Measurements from ENCODE around the gene KLF13.

Gene KLF13

DNA sequence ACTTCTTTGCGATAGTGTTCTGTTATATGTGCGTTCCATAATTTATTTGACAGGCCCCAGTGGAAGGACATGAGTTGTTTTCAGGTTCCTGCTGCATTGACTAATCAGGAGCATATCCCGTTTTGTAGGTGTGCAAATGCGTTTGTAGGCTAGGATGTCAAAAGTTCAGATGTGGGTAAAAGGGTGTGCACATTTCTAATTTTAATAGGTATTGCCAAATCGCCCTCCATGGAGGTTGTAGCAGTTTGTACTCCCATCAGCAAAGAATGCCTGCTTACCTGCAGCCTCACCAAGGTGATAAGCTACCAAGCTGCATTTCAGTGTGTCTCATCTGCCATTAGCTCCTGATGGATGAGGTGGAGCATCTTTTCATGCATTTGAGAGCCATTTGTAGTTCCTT, 36.3 kb downstream of the KLF13 start:
- DNase-seq (ENCODE audit: low read depth): no peak

GRCh38 chr15:31364301-31365031, 37.8 kb downstream of the KLF13 start:
- DNase-seq (ENCODE audit: low read depth): no peak

DNA sequence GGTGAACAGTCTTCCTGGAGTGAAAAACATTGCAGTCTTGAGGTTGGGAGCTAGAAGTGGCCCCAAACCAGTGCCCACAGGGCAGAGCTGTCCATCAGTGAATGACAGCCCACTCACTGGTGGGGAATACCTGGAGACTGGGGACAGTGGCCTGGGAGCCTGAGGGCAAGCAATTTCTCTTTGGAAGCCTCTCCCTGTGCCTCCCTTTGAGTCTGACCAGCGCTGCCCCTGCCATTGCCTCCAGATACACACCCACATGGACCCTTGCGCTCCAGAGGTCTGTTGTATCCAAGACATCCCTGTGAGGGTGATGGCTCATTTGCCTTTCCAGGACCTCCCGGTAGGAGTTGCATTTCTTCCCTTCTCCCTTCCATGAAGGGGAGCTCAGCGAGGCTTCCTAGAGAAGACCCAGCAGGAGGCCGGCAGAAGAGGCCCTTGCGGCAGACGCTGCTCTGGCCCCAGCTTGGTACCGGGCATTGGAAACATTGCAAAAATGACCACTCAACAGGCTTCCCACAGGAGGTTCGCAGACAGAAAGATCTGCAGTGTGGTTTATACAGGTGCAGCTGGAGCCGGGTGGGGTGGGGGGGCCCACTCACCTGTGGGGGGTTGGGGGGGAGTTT, 38.5 kb downstream of the KLF13 start:
- no peak for DNase-seq (ENCODE audit: low read depth)

DNA sequence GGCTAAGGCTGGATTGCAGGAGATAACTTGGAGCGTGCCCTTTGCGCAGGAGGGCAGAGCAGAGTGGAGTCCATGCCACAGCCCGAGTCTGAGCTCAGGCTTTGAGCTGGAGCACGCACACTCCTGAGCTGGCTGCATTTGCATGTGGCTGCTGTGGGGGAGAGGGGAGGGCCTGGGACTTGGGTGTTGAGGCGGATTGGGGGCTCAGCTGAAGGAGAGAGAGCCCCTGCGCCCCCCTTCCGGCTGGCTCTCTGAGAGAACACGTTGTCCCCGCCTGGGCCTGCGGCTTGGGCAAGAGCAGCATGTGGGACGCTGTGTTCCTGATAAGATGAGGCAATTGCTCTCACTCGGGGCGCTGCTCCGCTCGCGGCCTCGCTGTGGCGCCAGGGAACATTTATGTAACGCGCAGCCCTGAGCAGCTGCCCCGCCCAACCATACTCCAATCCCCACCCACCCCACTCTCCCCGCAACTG, 39.1 kb downstream of the KLF13 start:
- peak; percentile 69 for DNase-seq (ENCODE audit: low read depth)

- no peak for DNase-seq (ENCODE audit: low read depth)
Measured at GRCh38 chr15:31366169-31366734, 39.6 kb downstream of the KLF13 start.

DNA sequence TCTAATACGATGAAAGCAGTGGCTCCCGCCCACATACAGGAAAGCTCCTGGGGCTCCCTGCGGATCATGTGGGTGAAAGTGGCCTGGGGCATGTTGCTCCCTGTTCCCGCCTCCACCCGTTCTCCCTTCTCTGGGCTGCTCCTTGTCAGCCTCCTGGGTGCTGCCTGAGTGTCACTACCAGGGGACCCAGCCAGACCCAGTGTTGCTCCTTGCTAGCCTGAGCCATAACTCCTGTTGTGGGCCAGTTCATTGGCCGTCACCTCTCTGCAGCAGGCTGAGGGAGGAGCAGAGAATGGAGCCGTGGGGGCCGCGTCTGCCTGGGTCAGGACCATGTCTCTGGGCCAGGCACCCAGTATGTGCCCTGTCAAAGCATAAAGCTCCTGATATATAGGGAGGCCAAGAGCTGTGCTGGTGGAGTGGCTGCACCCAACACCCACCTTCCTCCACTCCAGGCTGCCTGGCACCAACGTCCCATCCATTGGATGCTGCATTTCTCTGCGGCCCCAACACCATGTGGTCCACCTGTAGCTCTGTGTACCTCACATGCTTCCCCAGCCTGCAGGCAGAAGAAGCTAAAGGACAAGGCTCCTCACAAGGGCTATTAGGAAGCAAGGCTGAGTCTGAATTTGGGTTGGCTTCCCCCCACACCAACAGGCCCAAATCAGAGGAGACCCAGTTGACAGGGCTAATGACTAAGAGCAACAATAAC, 40.5 kb downstream of the KLF13 start:
- no peak for DNase-seq (ENCODE audit: low read depth)

GRCh38 chr15:31367730-31368344, 41.2 kb downstream of the KLF13 start:
- DNase-seq (ENCODE audit: low read depth): no peak

DNA sequence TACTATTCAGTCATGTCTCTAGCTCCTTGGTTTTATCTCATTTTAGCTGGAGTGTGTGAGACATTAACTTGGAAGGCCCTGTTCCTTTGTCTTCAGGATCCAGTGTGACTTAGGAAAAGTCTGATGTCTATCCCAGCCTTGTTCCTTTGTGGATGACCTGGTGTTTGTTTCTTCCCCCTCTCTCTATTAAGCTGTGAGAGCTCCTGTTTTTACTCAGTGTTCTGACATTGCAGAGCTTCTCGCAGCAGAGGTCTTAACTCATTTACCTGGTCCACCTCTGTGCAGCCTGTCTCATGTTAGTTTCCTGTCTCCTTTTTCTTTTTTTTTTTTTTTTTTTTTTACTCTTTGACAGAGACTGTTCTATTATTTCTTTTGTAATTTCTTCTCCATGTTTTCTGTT, 43.1 kb downstream of the KLF13 start:
- DNase-seq (ENCODE audit: low read depth): no peak

GRCh38 chr15:31371520-31372240, 45.0 kb downstream of the KLF13 start:
- no peak for DNase-seq (ENCODE audit: low read depth)

- DNase-seq (ENCODE audit: low read depth): no peak
Measured at GRCh38 chr15:31372635-31373091, 46.0 kb downstream of the KLF13 start.

- DNase-seq (ENCODE audit: low read depth): no peak
Measured at GRCh38 chr15:31373096-31373865, 46.6 kb downstream of the KLF13 start.

DNA sequence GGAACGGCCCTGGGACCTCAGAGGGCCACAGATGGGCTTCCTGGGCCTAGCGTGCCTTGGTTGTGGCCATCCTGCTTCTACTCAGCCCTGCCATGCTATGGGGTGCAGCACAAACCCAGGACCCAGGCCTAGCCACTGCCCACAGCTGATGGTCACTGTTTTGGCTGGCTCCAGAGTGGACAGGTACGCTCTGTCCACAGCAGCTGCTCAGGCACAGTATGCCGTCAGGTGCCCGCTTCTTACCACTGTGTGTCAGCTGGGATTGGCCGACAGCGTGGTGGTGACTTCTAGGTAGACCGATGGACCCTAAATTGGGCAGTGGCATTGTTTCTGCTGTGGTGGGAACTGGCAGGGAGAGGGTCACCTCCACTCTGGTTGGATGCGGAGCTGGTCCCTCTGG, 47.3 kb downstream of the KLF13 start:
- DNase-seq (ENCODE audit: low read depth): no peak

DNA sequence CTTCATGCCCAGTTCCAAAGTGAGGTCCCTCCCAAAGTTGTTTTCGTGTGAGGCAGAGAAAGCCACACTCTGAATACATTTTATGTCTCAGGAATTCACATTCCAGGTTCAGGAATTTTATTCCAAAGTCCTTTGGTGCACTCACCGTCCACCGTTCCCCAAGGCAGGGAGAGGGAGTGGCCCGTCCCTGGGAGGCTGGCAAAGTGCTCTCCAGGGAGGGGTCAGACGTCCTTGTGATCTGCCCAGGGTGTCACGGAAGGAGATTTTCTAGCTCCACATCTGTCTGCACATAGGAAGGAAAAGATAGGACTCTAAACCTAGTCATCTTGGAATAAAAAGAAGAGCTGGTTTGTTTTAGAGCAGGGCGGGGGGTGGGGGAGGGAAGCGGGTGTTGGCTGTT, 47.9 kb downstream of the KLF13 start:
- DNase-seq (ENCODE audit: low read depth): no peak

DNA sequence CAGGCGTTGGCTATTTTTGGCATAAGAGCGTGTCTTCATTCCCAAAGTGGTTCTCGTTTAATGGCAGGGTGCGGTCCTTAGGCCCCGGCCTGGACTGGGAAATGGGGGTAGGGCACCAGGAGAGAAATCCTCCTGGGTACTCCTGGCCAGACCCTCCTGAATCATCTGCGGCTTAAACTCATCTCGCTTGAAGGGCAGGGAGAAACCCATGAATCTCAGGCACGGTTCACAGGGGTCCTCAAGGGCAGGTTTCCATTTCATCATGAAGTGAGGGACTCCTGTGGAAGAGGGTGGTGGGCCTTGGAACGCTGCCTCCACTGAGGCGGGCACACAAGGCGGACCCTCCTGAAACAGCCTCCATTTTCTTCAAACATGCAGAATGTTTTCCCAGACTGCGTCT, 48.4 kb downstream of the KLF13 start:
- no peak for DNase-seq (ENCODE audit: low read depth)

DNA sequence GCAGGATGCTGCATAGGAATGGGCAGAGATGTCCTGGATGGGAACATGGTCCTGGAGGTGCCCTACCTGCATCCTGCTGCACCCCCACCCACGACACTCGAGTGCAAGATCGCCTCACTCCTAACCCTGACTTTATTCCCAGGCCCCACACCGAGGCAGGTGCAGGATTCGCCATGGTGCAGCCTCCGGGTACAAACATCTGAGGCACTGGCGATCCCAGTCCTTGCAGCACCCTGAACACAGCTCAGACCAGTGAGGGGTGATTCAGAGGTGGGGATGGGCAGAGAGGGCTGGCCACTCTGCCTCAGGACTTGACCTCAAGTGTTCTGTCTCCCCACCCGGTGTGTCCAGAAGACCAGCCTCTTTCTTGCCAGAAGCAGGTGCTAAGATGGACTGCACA, 49.1 kb downstream of the KLF13 start:
- no peak for DNase-seq (ENCODE audit: low read depth)

DNA sequence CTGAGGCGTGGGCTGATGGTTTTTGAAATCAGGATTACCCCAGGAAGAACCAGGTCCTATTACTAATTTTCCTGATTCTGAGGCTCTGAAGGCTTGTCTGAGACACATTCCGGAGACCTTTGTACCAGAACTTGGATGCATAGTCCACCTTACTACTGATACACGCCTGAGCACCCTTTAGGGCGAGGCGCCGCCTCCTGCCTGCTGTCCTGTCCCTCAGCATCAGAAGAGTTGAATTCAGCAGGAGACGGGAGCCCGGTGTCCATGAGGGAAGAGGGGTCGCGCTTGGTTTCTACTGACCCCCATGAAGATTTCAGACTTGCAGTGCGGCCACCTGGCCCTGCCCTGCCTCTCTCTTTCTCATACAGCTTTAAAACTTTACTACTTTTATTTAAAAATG, 49.9 kb downstream of the KLF13 start:
- DNase-seq (ENCODE audit: low read depth): no peak

DNA sequence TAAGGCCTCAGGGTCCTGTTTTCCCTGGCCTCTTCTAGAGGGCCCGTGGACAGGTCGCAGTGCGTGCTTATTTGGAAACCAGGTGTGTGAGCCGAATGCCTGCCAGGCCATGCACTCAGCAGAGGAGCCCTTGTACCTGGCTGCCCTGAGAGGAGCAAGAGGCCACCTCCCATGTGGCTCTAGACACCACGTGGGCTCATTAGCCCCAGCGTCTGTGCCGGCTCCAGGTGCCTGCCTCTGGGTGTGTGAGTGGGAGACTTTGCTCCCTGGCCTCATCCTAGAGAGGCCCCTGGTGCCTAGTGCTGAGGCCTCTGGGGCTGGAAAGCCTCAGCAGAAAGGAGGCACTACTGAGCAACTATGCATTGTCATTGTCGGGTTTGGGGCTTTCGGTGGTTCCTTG, 50.4 kb downstream of the KLF13 start:
- DNase-seq (ENCODE audit: low read depth): no peak

DNA sequence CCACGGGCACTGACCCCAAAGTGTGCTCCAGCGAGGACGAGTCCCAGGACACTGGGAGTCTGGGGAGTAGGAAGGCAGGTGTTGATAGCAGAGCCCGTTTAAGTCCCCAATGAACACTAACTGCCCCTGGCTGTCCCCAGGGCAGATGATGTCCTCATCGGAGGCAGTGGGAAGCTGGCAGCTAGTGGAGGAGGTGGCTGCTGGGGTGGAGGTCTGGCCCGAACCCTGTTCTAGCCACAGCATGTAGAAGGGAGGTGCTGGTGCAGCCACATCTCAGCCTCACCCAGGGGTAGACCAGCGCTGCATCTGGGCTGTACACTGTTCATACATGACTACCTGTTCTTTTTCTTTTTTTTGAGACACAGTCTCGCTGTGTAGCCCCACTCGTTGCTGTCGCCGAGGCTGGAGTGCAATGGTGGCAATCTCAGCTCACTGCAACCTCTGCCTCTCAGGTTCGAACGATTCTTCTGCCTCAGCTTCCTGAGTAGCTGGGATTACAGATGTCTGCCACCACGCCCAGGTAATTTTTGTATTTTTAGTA, 51.8 kb downstream of the KLF13 start:
- DNase-seq (ENCODE audit: low read depth): no peak

GRCh38 chr15:31379042-31379441, 52.4 kb downstream of the KLF13 start:
- DNase-seq (ENCODE audit: low read depth): no peak

- DNase-seq (ENCODE audit: low read depth): no peak
Measured at GRCh38 chr15:31379577-31379976, 52.9 kb downstream of the KLF13 start.
